H1 (cell line): ENCODE measurements around the gene BLTP2. TPM values are rescaled to one million over a fixed set of nuclear protein-coding genes. Genes with fewer than 3 reads are reported as not detected.

Source experiments
- CTCF ChIA-PET: fragments of 300-600 bp; sonication (Branson Sonifier 250); formaldehyde crosslinking; loops from one replicate; lab custom pipeline; 2021; ENCODE audit not compliant: partially characterized antibody; lab: Charles Lee
- POLR2A ChIA-PET: fragments of 300-600 bp; sonication (Branson Sonifier 250); formaldehyde crosslinking; loops from one replicate; lab custom pipeline; 2021; ENCODE audit warnings: inconsistent platforms; ENCODE audit not compliant: partially characterized antibody; lab: Charles Lee
- DNase-seq, 2 experiments: peaks; one replicate each; pipeline versions ENCODE4 v3.0.0 to v3.0.0-alpha.2; 2010 to 2022; ENCODE audit warnings: low spot score in 2 of 2, low read depth in 1 of 2, mixed read lengths in 1 of 2
- FAIRE-seq: peaks from 2 replicates; lab custom pipeline; 2011; peaks lifted over from hg19 to GRCh38; lab: Jason Lieb, UNC
- H2AFZ ChIP-seq: 2 replicates; pipeline ENCODE4 v1.8.1; 2012; ENCODE audit warnings: low read length, inconsistent platforms
- H2AK5ac ChIP-seq: 2 replicates; pipeline ENCODE4 v1.6.1; 2013; ENCODE audit warnings: low read depth, low read length
- H2BK120ac ChIP-seq: replicated peaks from 2 replicates; pipeline ENCODE3; 2013; ENCODE audit warnings: low read depth, low read length, inconsistent platforms
- H2BK12ac ChIP-seq: 2 replicates; pipeline ENCODE4 v1.6.1; 2013; ENCODE audit warnings: low read depth, low read length
- H2BK15ac ChIP-seq: 2 replicates; pipeline ENCODE4 v1.6.1; 2013; ENCODE audit warnings: low read length
- H2BK20ac ChIP-seq: 2 replicates; pipeline ENCODE4 v1.6.1; 2013; ENCODE audit warnings: low read length
- H2BK5ac ChIP-seq: 2 replicates; pipeline ENCODE4 v1.6.1; 2013; ENCODE audit warnings: low read depth, low read length
- H3K14ac ChIP-seq: 2 replicates; pipeline ENCODE4 v1.6.1; 2013; ENCODE audit warnings: inconsistent platforms; ENCODE audit not compliant: insufficient read length
- H3K18ac ChIP-seq: 2 replicates; pipeline ENCODE4 v1.6.1; 2013; ENCODE audit warnings: low read length; ENCODE audit errors: extremely low read depth
- H3K23ac ChIP-seq: 2 replicates; pipeline ENCODE4 v1.6.1; 2013; ENCODE audit warnings: inconsistent platforms; ENCODE audit not compliant: insufficient read length
- H3K23me2 ChIP-seq: 2 replicates; pipeline ENCODE4 v1.6.1; 2013; ENCODE audit warnings: low read depth, low read length
- H3K27ac ChIP-seq: 2 replicates; pipeline ENCODE4 v1.6.1; 2011; ENCODE audit warnings: low read depth, low read length, inconsistent platforms
- H3K27me3 ChIP-seq, 4 experiments: replicated peaks in 1 of 4; 1 replicate in 1 of 4; 2 replicates in 3 of 4; pipeline versions ENCODE4 v1.6.1 to v1.8.1; 2011 to 2013; ENCODE audit warnings: low read length in 3 of 4, mild to moderate bottlenecking in 3 of 4, inconsistent platforms in 2 of 4, mixed read lengths in 2 of 4, moderate library complexity in 1 of 4; ENCODE audit not compliant: control insufficient read depth in 3 of 4, insufficient read depth in 3 of 4; ENCODE audit errors: extremely low read depth in 1 of 4
- H3K36me3 ChIP-seq, 4 experiments: 2 replicates each; pipeline versions ENCODE4 v1.6.1 to v1.8.1; 2011 to 2013; ENCODE audit warnings: mild to moderate bottlenecking in 4 of 4, low read length in 3 of 4, moderate library complexity in 2 of 4, control low read depth in 1 of 4, inconsistent platforms in 1 of 4; ENCODE audit not compliant: insufficient read depth in 4 of 4, control insufficient read depth in 2 of 4
- H3K4ac ChIP-seq: replicated peaks from 2 replicates; pipeline ENCODE3; 2013; ENCODE audit warnings: low read length, low read depth, mixed read lengths, inconsistent platforms; ENCODE audit not compliant: insufficient read length
- H3K4me1 ChIP-seq, 4 experiments: replicated peaks in 1 of 4; 1 replicate in 1 of 4; 2 replicates in 3 of 4; pipeline versions ENCODE4 v1.6.1 to v1.8.1; 2011 to 2013; ENCODE audit warnings: low read length in 3 of 4, inconsistent platforms in 2 of 4, mixed read lengths in 1 of 4; ENCODE audit not compliant: insufficient read depth in 4 of 4, control insufficient read depth in 3 of 4
- H3K4me2 ChIP-seq, 2 experiments: 2 replicates each; pipeline versions ENCODE4 v1.6.1 to v1.8.1; 2011 to 2013; ENCODE audit warnings: low read depth in 2 of 2, low read length in 2 of 2, control low read depth in 1 of 2, inconsistent platforms in 1 of 2, mild to moderate bottlenecking in 1 of 2; ENCODE audit not compliant: insufficient read depth in 1 of 2
- H3K4me3 ChIP-seq, 4 experiments: fragments of 200-600, 300-600 bp in 1 of 4; sonication (generic), shearing (Covaris generic), sonication (Bioruptor Twin) in 1 of 4; 2 replicates each; pipeline versions ENCODE4 v1.5.1 to v1.8.1; 2011 to 2016; ENCODE audit warnings: low read length in 4 of 4, low read depth in 3 of 4, control low read depth in 2 of 4, inconsistent platforms in 2 of 4, mild to moderate bottlenecking in 2 of 4, mixed read lengths in 1 of 4, moderate library complexity in 1 of 4; ENCODE audit not compliant: insufficient read depth in 2 of 4; ENCODE audit errors: extremely low read depth in 1 of 4
- H3K56ac ChIP-seq: replicated peaks from 2 replicates; pipeline ENCODE3; 2013; ENCODE audit warnings: low read depth, mild to moderate bottlenecking, mixed read lengths, low read length, inconsistent platforms; ENCODE audit not compliant: insufficient read length
- H3K79me1 ChIP-seq: 2 replicates; pipeline ENCODE4 v1.6.1; 2013; ENCODE audit warnings: low read depth, low read length, control low read depth
- H3K79me2 ChIP-seq, 2 experiments: 2 replicates each; pipeline versions ENCODE4 v1.6.1 to v1.8.1; 2012 to 2013; ENCODE audit warnings: low read length in 2 of 2, mild to moderate bottlenecking in 2 of 2, inconsistent platforms in 1 of 2; ENCODE audit not compliant: insufficient read depth in 2 of 2, control insufficient read depth in 1 of 2
- H3K9ac ChIP-seq, 4 experiments: replicated peaks in 1 of 4; 1 replicate in 1 of 4; 2 replicates in 3 of 4; pipeline versions ENCODE4 v1.6.1 to v1.8.1; 2011 to 2013; ENCODE audit warnings: low read depth in 3 of 4, low read length in 3 of 4, control low read depth in 2 of 4, mild to moderate bottlenecking in 2 of 4, moderate library complexity in 2 of 4, inconsistent platforms in 1 of 4; ENCODE audit errors: extremely low read depth in 1 of 4
- H3K9me3 ChIP-seq, 2 experiments: 2 replicates each; pipeline versions ENCODE4 v1.6.1 to v1.8.1; 2012 to 2013; ENCODE audit warnings: mild to moderate bottlenecking in 2 of 2, moderate library complexity in 2 of 2, control low read depth in 1 of 2, inconsistent platforms in 1 of 2, low read depth in 1 of 2, low read length in 1 of 2, mixed read lengths in 1 of 2; ENCODE audit not compliant: insufficient read depth in 2 of 2
- H4K20me1 ChIP-seq, 2 experiments: replicated peaks in 1 of 2; 2 replicates each; pipeline versions ENCODE3 to v1.8.1; 2011 to 2013; ENCODE audit warnings: inconsistent platforms in 2 of 2, low read length in 2 of 2, mild to moderate bottlenecking in 1 of 2; ENCODE audit not compliant: insufficient read depth in 2 of 2, control insufficient read depth in 1 of 2
- H4K5ac ChIP-seq: 2 replicates; pipeline ENCODE4 v1.6.1; 2013; ENCODE audit warnings: low read length, low read depth, mixed read lengths, inconsistent platforms; ENCODE audit not compliant: insufficient read length
- H4K8ac ChIP-seq: 2 replicates; pipeline ENCODE4 v1.8.0; 2013; ENCODE audit warnings: mild to moderate bottlenecking, moderate library complexity, low read length, inconsistent platforms; ENCODE audit not compliant: insufficient read depth; ENCODE audit errors: extremely low read depth
- H4K91ac ChIP-seq: replicated peaks from 2 replicates; pipeline ENCODE3; 2013; ENCODE audit warnings: low read length, mixed read lengths, inconsistent platforms; ENCODE audit not compliant: insufficient read length
- CEBPB ChIP-seq: IDR thresholded peaks from 2 replicates; pipeline ENCODE4 v1.6.1; 2012; ENCODE audit warnings: low read depth, low read length
- CTBP2 ChIP-seq: IDR thresholded peaks from 2 replicates; pipeline ENCODE4 v1.7.0; 2011; ENCODE audit warnings: borderline replicate concordance, mild to moderate bottlenecking, moderate library complexity, mixed read lengths, low read length; ENCODE audit not compliant: insufficient read depth, insufficient read length
- SP2 ChIP-seq: IDR thresholded peaks from 2 replicates; pipeline ENCODE4 v1.6.1; 2012; ENCODE audit warnings: mild to moderate bottlenecking, low read length, inconsistent platforms
- TAF1 ChIP-seq: IDR thresholded peaks from 2 replicates; pipeline ENCODE4 v1.6.1; 2011; ENCODE audit warnings: mild to moderate bottlenecking, low read depth, low read length
- TBP ChIP-seq: IDR thresholded peaks from 2 replicates; pipeline ENCODE4 v1.6.1; 2011; ENCODE audit warnings: low read depth, low read length, improper control_type of control experiment
- USF2 ChIP-seq: IDR thresholded peaks from 2 replicates; pipeline ENCODE4 v1.6.1; 2011; ENCODE audit warnings: low read length, improper control_type of control experiment
- WGBS, 2 experiments: shearing (Covaris generic) in 1 of 2; methylation state at CpG; one replicate each; pipeline versions ENCODE4 v1.1.6 to v1.1.7; 2013 to 2015; ENCODE audit warnings: low lambda C conversion rate in 2 of 2, mixed read lengths in 2 of 2, inconsistent platforms in 1 of 2, low coverage in 1 of 2, missing lambda C conversion rate in 1 of 2; ENCODE audit not compliant: insufficient replicate concordance in 2 of 2, insufficient coverage in 1 of 2, insufficient read length in 1 of 2; ENCODE audit errors: extremely low coverage in 1 of 2, missing lambda C conversion rate in 1 of 2; 5-methylcytosine and 5-hydroxymethylcytosine counted together
- polyA plus RNA-seq, 7 experiments: library from polyadenylated mRNA; depleted of rRNA in 3 of 7; stranded (reverse) in 5 of 7; unstranded in 2 of 7; fragments of >200 nt in 5 of 7; fragments of 200-250 nt in 2 of 7; gene quantifications; 1 replicate in 5 of 7; 2 replicates in 1 of 7; 4 replicates in 1 of 7; pipeline versions ENCODE4 v1.2.1 to v1.2.3, GENCODE V29; 2011 to 2013; ENCODE audit warnings: missing spikeins in 2 of 7, mixed read lengths in 2 of 7
- total RNA-seq: library from RNA; stranded (reverse); fragmentation: NEBNext Ultra II Directional; extraction: Animal tissue kit (Norgen Biotek cat#: 25700); gene quantifications from 2 replicates; pipeline ENCODE4 v1.2.1, GENCODE V29; 2021

The BLTP2 gene
- total and polyA plus RNA-seq, 2 of the 8 experiments (the other 6 are each of a cell fraction or from before 2014, with no cell fraction given) = 80.9 to 140 TPM

GRCh38 chr17:28669918-28670317 lies 25.0 kb upstream of the BLTP2 start:
- no peak overlapping the region for H3K14ac ChIP-seq
- H3K4me1 ChIP-seq = no peaks in the 10 kb centered on the region
- H4K8ac ChIP-seq = no peak overlapping the region; the same call in 1 of the 2 replicates
- CTCF ChIA-PET = interaction anchor here (1.2 to 2.3 kb wide), 2 partner anchors 11 to 214 kb away, joined by 3 to 6 read pairs; no protein-coding TSS in a partner anchor
- H2BK120ac ChIP-seq = no peak overlapping the region
- no peak overlapping the region for H2AK5ac ChIP-seq
- POLR2A ChIA-PET = no interaction called here
- H3K4ac ChIP-seq = no peak overlapping the region
- H3K56ac ChIP-seq = no peak overlapping the region
- H3K4me3 ChIP-seq = no peak overlapping the region
- no peak overlapping the region for H3K27ac ChIP-seq
- no peak overlapping the region for H4K5ac ChIP-seq
- H3K18ac ChIP-seq = no peak overlapping the region
- FAIRE-seq = no peak
- no peaks in the 10 kb centered on the region for H3K9me3 ChIP-seq
- WGBS, 2 experiments = 82% methylated on average over 1 of the region's 1 CpG; no CpG with 5 or more reads in 1 of the 2 experiments
- H3K27me3 ChIP-seq = no peaks in the 10 kb centered on the region
- H2BK20ac ChIP-seq = no peak overlapping the region
- no peak overlapping the region for H3K9ac ChIP-seq
- no peak overlapping the region for H2AFZ ChIP-seq
- peaks cover 10 to 35% of the 10 kb centered on the region in 2 experiments for H3K79me2 ChIP-seq
- no peak overlapping the region for H2BK5ac ChIP-seq
- peaks cover 27 to 56% (median 39%) of the 10 kb centered on the region in 4 experiments for H3K36me3 ChIP-seq
- no peak overlapping the region for H2BK15ac ChIP-seq
- no peak overlapping the region for H3K23ac ChIP-seq
- H3K4me2 ChIP-seq = no peak overlapping the region
- H2BK12ac ChIP-seq = no peak overlapping the region
- peaks cover 2 to 6% of the 10 kb centered on the region in 2 experiments for H4K20me1 ChIP-seq
- H3K23me2 ChIP-seq = no peaks in the 10 kb centered on the region
- H3K79me1 ChIP-seq = peaks cover 2% of the 10 kb centered on the region; the same call in 1 of the 2 replicates
- no peak overlapping the region for H4K91ac ChIP-seq
- no peak for DNase-seq
- TF ChIP-seq CTBP2 (no peak), TAF1 (no peak), CEBPB (no peak), TBP (no peak), SP2 (no peak), USF2 (no peak)
